ENCODE data around the gene CRISP3. TPM values are rescaled to one million over a fixed set of nuclear protein-coding genes. Genes with fewer than 3 reads are reported as not detected.
"Not testable (repeated sequence)": the region's sequence is repeated elsewhere in the genome, so short reads cannot be mapped to it uniquely, and the experiment has no call there.

The CRISP3 gene
- total RNA-seq, 1 experiment from 2014 or later, result not detected

DNA sequence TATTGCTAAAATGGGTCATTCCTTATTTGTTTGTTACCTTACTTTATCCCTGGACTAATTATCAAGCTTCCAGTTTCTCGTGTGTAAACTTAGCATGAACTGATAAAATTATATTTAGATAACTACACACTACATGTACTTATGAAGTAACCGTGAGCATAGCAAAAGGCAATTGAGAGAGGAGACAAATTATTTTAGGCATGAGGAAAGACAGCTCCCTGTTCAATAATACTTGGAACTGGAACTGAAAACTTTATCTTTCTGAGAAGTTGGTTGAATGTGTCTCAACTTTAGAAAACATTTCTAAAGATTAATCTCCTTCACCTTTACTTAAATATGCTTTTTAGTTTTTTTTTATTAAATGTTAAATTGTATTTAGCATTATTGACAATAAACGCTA, 11.4 kb downstream of the CRISP3 start:
- H3K27me3 ChIP-seq (ENCODE audit: control insufficient read depth, insufficient read depth, low read length), result no peaks in the 10 kb centered on the region
- no peak for DNase-seq
- H3K4me3 ChIP-seq (ENCODE audit: insufficient read depth, low read depth, low read length), result no peak overlapping the region
- no peaks in the 10 kb centered on the region for H3K36me3 ChIP-seq (replicated peaks; ENCODE audit: control insufficient read depth, insufficient read depth, low read length)

GRCh38 chr6:49730251-49730650, 13.9 kb downstream of the CRISP3 start:
- Histone ChIP-seq H3K27me3 (ENCODE audit: control insufficient read depth, insufficient read depth, low read length) (no peaks in the 10 kb centered on the region), H3K36me3 (replicated peaks; ENCODE audit: control insufficient read depth, insufficient read depth, low read length) (no peaks in the 10 kb centered on the region), H3K4me3 (ENCODE audit: insufficient read depth, low read depth, low read length) (no peak overlapping the region)
- DNase-seq, result no peak

GRCh38 chr6:49723917-49724316, 20.3 kb downstream of the CRISP3 start:
- not testable (repeated sequence) for DNase-seq; H3K4me3 ChIP-seq (ENCODE audit: insufficient read depth, low read depth, low read length)

DNA sequence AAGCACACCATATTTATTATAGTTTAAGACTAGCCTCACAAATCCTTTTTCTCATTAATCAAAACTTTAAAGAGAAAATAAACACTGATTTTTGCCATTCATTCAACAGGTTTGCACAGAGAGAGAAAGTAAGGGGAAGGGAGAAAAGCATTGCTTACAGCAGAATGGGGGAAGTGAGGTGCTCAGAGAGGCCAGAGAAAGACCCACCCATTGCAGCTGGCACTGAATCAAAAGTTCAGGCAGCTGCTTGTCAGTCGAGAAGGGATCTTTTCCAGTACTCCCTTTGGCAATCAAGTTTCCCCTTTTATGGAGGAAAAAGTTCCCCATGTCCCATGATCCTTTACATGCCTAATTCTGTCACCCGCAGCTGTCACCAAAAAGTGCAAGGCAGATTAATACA, 22.9 kb downstream of the CRISP3 start:
- no peak for DNase-seq
- Histone ChIP-seq H3K27me3 (ENCODE audit: control insufficient read depth, insufficient read depth, low read length) (no peaks in the 10 kb centered on the region), H3K4me3 (ENCODE audit: insufficient read depth, low read depth, low read length) (no peak overlapping the region), H3K36me3 (replicated peaks; ENCODE audit: control insufficient read depth, insufficient read depth, low read length) (no peaks in the 10 kb centered on the region)

More at GRCh38 chr6:49723917-49724316, 20.3 kb downstream of the CRISP3 start:
- H3K36me3 ChIP-seq (replicated peaks; ENCODE audit: control insufficient read depth, insufficient read depth, low read length); H3K27me3 ChIP-seq (ENCODE audit: control insufficient read depth, insufficient read depth, low read length): not testable (repeated sequence)

GRCh38 chr6:49720372-49720771, 23.8 kb downstream of the CRISP3 start:
- DNase-seq, result no peak
- H3K36me3 ChIP-seq (replicated peaks; ENCODE audit: control insufficient read depth, insufficient read depth, low read length), result no peaks in the 10 kb centered on the region
- H3K4me3 ChIP-seq (ENCODE audit: insufficient read depth, low read depth, low read length), result no peak overlapping the region
- no peaks in the 10 kb centered on the region for H3K27me3 ChIP-seq (ENCODE audit: control insufficient read depth, insufficient read depth, low read length)

DNA sequence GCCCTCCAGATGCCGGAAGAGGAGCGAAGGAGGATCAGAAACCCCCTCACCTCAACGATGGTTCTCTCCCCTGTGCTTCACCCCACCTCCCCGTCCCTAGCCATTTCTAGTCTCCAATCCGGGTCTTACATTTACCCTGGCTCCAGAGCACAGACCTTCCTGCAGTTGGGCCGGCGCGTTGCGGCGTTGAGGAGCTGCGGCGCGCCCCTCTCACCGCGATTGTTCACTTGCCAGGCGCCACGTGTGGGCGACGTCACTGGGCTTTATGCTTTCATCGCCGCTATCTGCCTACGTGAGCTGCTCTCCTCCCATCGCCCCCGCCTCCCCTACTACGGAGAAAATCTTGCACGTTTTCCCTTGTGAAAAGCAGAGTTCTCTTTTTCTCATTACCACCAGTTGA, 30.8 kb downstream of the CRISP3 start, which contains the start of gene CRISP2:
TSS of gene CRISP2 (minus strand) at position 198 of the 400 bp plus-strand sequence. CDS start 4,347 bp downstream, outside the sequence.
- Histone ChIP-seq H3K27me3 (ENCODE audit: control insufficient read depth, insufficient read depth, low read length) (no peaks in the 10 kb centered on the region), H3K4me3 (ENCODE audit: insufficient read depth, low read depth, low read length) (peak within 1 kb of the TSS; percentile 21; the same call in 1 of the 2 replicates), H3K36me3 (replicated peaks; ENCODE audit: control insufficient read depth, insufficient read depth, low read length) (no peaks in the 10 kb centered on the region)
- peak; percentile 7 for DNase-seq

DNA sequence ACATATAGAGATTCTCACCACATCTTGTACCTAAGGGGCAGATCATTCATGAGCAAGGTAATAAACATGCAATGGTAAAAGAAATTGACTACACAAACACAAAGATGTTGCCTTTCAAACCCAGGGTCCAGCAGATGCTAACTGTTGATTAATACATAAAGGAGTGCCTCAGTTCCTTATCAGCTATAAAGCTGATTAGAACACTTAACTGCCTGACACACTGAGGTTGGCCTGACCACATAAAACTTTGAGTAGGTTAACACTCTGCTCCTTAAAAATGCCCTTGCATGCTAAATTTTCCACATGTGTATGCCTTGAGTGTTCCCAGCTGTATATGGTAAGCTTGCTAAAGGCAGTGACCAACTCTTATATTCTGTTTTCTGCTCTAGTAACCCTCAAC, 45.7 kb downstream of the CRISP3 start:
- no peak for DNase-seq
- no peaks in the 10 kb centered on the region for H3K36me3 ChIP-seq (replicated peaks; ENCODE audit: control insufficient read depth, insufficient read depth, low read length)
- no peaks in the 10 kb centered on the region for H3K27me3 ChIP-seq (ENCODE audit: control insufficient read depth, insufficient read depth, low read length)
- H3K4me3 ChIP-seq (ENCODE audit: insufficient read depth, low read depth, low read length), result no peak overlapping the region

DNA sequence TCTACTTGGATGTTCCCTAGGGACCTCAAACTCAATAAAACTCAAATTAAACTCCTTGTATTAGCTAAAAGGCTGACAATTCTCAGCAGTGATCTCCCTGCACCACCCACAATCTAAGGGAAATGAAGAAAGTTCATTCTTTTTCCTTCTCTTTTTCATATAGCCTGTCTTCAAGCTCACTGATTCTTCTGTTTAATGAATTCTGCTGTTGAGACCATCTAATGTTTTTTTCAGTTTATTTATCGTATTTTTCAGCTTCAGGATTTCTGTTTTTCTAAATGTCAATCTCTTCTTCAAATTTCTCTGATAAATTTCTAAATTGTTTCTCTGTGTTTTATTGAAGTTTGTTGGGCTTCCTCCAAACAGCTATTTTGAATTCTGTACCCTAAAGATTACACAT, 50.7 kb downstream of the CRISP3 start:
- H3K27me3 ChIP-seq (ENCODE audit: control insufficient read depth, insufficient read depth, low read length), result no peaks in the 10 kb centered on the region
- DNase-seq, result no peak

GRCh38 chr6:49692534-49692933, 51.7 kb downstream of the CRISP3 start:
- Histone ChIP-seq H3K36me3 (replicated peaks; ENCODE audit: control insufficient read depth, insufficient read depth, low read length) (no peaks in the 10 kb centered on the region), H3K4me3 (ENCODE audit: insufficient read depth, low read depth, low read length) (no peak overlapping the region), H3K27me3 (ENCODE audit: control insufficient read depth, insufficient read depth, low read length) (no peaks in the 10 kb centered on the region)
- DNase-seq, result no peak

More for the DNA sequence above, 50.7 kb downstream of the CRISP3 start:
- no peak overlapping the region for H3K4me3 ChIP-seq (ENCODE audit: insufficient read depth, low read depth, low read length)
- H3K36me3 ChIP-seq (replicated peaks; ENCODE audit: control insufficient read depth, insufficient read depth, low read length), result no peaks in the 10 kb centered on the region

Other genes starting within 250 kb of the CRISP3 start
- not detected in 2 replicates for gene GLYATL3, start 244.5 kb downstream of the CRISP3 start, total RNA-seq (2014; rRNA removed; shearing (Covaris generic))
- gene C6orf141, start 193.7 kb downstream of the CRISP3 start, total RNA-seq (2014; rRNA removed; shearing (Covaris generic)), result 7.5 and 8.7 TPM in 2 replicates
- 0.07 TPM in 1 of 2 replicates, not detected in the other for gene RHAG, start 107.5 kb downstream of the CRISP3 start, total RNA-seq (2014; rRNA removed; shearing (Covaris generic))
- not detected in 2 replicates for gene CRISP2, start 30.8 kb downstream of the CRISP3 start, total RNA-seq (2014; rRNA removed; shearing (Covaris generic))
- not detected in 2 replicates for gene PGK2, start 42.9 kb upstream of the CRISP3 start, total RNA-seq (2014; rRNA removed; shearing (Covaris generic))
- not detected in 2 replicates for gene CRISP1, start 122.1 kb upstream of the CRISP3 start, total RNA-seq (2014; rRNA removed; shearing (Covaris generic))
- gene DEFB114, start 219.8 kb upstream of the CRISP3 start, total RNA-seq (2014; rRNA removed; shearing (Covaris generic)), result not detected in 2 replicates
- not detected in 2 replicates for gene DEFB113, start 225.2 kb upstream of the CRISP3 start, total RNA-seq (2014; rRNA removed; shearing (Covaris generic))

Measured in H7 (cell line).